HepG2 (cell line): ENCODE measurements around the gene BLOC1S2. TPM values are rescaled to one million over a fixed set of nuclear protein-coding genes. Genes with fewer than 3 reads are reported as not detected.

Experiments
- CBX5 ChIP-seq: sonication (generic); formaldehyde crosslinking; IDR thresholded peaks from 2 replicates; pipeline ENCODE4 v1.4.0; 2020; ENCODE audit warnings: missing genetic modification reagents, borderline replicate concordance
- CC2D1A ChIP-seq: sonication (generic); formaldehyde crosslinking; IDR thresholded peaks from 2 replicates; pipeline ENCODE4 v1.8.1; 2023; ENCODE audit warnings: mild to moderate bottlenecking, missing genetic modification reagents
- JDP2 ChIP-seq: sonication (generic); formaldehyde crosslinking; IDR thresholded peaks from 2 replicates; pipeline ENCODE4 v1.8.1; 2022; ENCODE audit warnings: missing genetic modification reagents, borderline replicate concordance
- MAFF ChIP-seq: IDR thresholded peaks from 2 replicates; pipeline ENCODE4 v1.6.1; 2011; ENCODE audit warnings: low read depth, low read length, improper control_type of control experiment
- MAZ ChIP-seq, 2 experiments: sonication (generic) in 1 of 2; formaldehyde crosslinking in 1 of 2; IDR thresholded peaks; 2 replicates each; pipeline versions ENCODE4 v1.5.0 to v1.6.1; 2012 to 2020; ENCODE audit warnings: low read depth in 2 of 2, mild to moderate bottlenecking in 2 of 2, borderline replicate concordance in 1 of 2, improper control_type of control experiment in 1 of 2, low read length in 1 of 2, missing genetic modification reagents in 1 of 2, moderate library complexity in 1 of 2
- MXI1 ChIP-seq: IDR thresholded peaks from 3 replicates; pipeline ENCODE4 v1.6.1; 2012; ENCODE audit warnings: low read depth, low read length, inconsistent platforms, borderline replicate concordance
- NR0B2 ChIP-seq: sonication (generic); formaldehyde crosslinking; IDR thresholded peaks from 2 replicates; pipeline ENCODE4 v1.4.0; 2020; ENCODE audit warnings: mild to moderate bottlenecking, missing genetic modification reagents
- SNAPC2 ChIP-seq: sonication (generic); formaldehyde crosslinking; IDR thresholded peaks from 2 replicates; pipeline ENCODE4 v1.8.1; 2022; ENCODE audit warnings: mild to moderate bottlenecking, missing genetic modification reagents
- TERF1 ChIP-seq: sonication (generic); formaldehyde crosslinking; IDR thresholded peaks from 2 replicates; pipeline ENCODE4 v1.8.0; 2022; ENCODE audit warnings: mild to moderate bottlenecking, missing genetic modification reagents, moderate library complexity
- ZNF18 ChIP-seq: sonication (generic); formaldehyde crosslinking; IDR thresholded peaks from 2 replicates; pipeline ENCODE4 v1.8.0; 2022; ENCODE audit warnings: mild to moderate bottlenecking, missing genetic modification reagents; ENCODE audit not compliant: insufficient replicate concordance
- ZNF337 ChIP-seq: sonication (generic); formaldehyde crosslinking; IDR thresholded peaks from 2 replicates; pipeline ENCODE4 v1.5.1; 2020; ENCODE audit warnings: missing genetic modification reagents, low read depth, mild to moderate bottlenecking, borderline replicate concordance
- ZNF451 ChIP-seq: sonication (generic); formaldehyde crosslinking; IDR thresholded peaks from 2 replicates; pipeline ENCODE4 v1.5.0; 2020; ENCODE audit warnings: mild to moderate bottlenecking, missing genetic modification reagents
- ZNF567 ChIP-seq: sonication (generic); formaldehyde crosslinking; IDR thresholded peaks from 2 replicates; pipeline ENCODE4 v1.8.1; 2023; ENCODE audit warnings: mild to moderate bottlenecking, missing genetic modification reagents, borderline replicate concordance
- ZNF891 ChIP-seq: sonication (generic); formaldehyde crosslinking; IDR thresholded peaks from 2 replicates; pipeline ENCODE4 v1.5.0; 2020; ENCODE audit warnings: mild to moderate bottlenecking, missing genetic modification reagents
- polyA plus RNA-seq, 8 experiments: library from polyadenylated mRNA; depleted of rRNA in 3 of 8; stranded (reverse) in 7 of 8; unstranded in 1 of 8; fragments of >200 nt; fragmentation: Illumina TruSeq in 4 of 8; extraction: Trizol in 4 of 8; gene quantifications; 2 replicates each; pipeline versions ENCODE4 v1.2.1 to v1.2.3, GENCODE V29; 2011 to 2016; ENCODE audit warnings: low read depth in 4 of 8, missing spikeins in 1 of 8, mixed read lengths in 1 of 8; ENCODE audit not compliant: insufficient read depth in 1 of 8
- total RNA-seq, 5 experiments: library from RNA; depleted of rRNA; stranded (reverse); fragments of >200 nt; fragmentation: Illumina TruSeq; extraction: Trizol; gene quantifications; 2 replicates each; pipeline ENCODE4 v1.2.3, GENCODE V29; 2016; ENCODE audit warnings: low read depth in 1 of 5
- TF ChIP-seq, protein P1 (sequence below): sonication (generic); formaldehyde crosslinking; conservative IDR thresholded peaks from 2 replicates; pipeline ENCODE4 v1.8.0; 2022; ENCODE audit warnings: low read depth, missing genetic modification reagents
- TF ChIP-seq, protein P2 (sequence below): sonication (generic); formaldehyde crosslinking; IDR thresholded peaks from 2 replicates; pipeline ENCODE4 v1.5.0; 2020; ENCODE audit warnings: mild to moderate bottlenecking, missing genetic modification reagents
- TF ChIP-seq, protein P3 (sequence below): sonication (generic); formaldehyde crosslinking; IDR thresholded peaks from 2 replicates; pipeline ENCODE4 v1.5.0; 2020; ENCODE audit warnings: missing genetic modification reagents, mild to moderate bottlenecking, borderline replicate concordance

BLOC1S2 gene
- total and polyA plus RNA-seq, 2 of the 13 experiments (the other 11 are each of a cell fraction or from before 2014, with no cell fraction given): 22.3 to 64.4 TPM

DNA sequence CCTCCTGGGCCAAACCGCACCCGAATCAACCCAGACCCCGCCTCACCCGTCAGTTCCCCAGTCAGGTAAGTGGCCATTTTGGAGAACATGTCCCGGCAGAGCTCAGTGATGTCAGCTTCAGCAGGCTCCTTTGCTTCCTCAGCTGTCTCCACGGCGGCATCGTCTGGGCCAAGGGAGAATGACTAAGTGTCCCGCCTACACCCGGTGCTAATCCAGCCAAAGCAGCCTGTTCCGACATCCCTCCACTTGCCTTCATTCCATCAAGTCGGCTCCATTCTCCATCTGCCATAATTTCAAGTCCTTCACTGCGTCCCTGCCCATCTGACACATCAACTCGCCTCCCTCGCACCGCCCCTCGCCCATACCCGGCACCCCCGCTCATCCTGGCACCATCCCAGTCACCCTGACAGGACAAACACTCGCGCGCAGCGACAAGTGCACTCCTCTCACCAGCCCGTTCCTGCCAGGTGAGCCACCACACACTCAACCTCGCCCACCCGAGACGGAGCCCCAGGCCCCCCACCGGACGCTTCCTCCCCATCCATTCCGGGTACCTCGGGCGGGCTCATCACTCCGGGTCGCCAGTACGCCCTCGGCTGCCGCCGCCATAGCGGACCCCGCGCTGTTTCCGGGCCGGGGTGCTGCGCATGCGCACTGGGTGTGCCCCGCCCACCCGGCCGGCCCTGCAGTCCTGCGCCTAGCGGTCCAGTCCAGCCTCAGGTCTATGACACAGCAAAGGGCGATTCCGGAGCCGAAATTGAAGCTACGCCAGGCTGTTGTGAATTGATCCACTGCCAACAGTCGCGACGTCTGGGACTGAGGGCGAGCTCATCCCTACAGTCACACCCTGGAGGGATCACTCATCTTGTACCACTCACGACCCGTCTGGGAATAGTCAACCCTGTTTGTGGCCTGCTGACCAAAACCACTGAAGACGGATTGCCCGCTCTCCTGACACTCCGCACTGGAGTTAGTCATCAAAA, at the start of gene BLOC1S2 (continued):
- TF ChIP-seq, protein P1, sequence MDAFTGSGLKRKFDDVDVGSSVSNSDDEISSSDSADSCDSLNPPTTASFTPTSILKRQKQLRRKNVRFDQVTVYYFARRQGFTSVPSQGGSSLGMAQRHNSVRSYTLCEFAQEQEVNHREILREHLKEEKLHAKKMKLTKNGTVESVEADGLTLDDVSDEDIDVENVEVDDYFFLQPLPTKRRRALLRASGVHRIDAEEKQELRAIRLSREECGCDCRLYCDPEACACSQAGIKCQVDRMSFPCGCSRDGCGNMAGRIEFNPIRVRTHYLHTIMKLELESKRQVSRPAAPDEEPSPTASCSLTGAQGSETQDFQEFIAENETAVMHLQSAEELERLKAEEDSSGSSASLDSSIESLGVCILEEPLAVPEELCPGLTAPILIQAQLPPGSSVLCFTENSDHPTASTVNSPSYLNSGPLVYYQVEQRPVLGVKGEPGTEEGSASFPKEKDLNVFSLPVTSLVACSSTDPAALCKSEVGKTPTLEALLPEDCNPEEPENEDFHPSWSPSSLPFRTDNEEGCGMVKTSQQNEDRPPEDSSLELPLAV (CRISPR knock-in tag): no peak
- TF ChIP-seq ZNF18 (CRISPR knock-in tag) (peak; percentile 70), SNAPC2 (no peak), MAFF (no peak), NR0B2 (CRISPR knock-in tag) (peak; percentile 64), ZNF337 (CRISPR knock-in tag) (no peak), CBX5 (CRISPR knock-in tag) (peak; percentile 78), ZNF891 (CRISPR knock-in tag) (peak; percentile 93), JDP2 (no peak), MAZ (IDR thresholded peaks at IDR 0.05; ENCODE audit: borderline replicate concordance, low read depth, low read length) (no peak), MAZ (CRISPR knock-in tag; IDR thresholded peaks at IDR 0.05; ENCODE audit: low read depth) (peak; percentile 94), CC2D1A (CRISPR knock-in tag) (no peak; the same call in 1 of the 2 replicates), TERF1 (CRISPR knock-in tag) (peak; percentile 65; the same call in 1 of the 2 replicates), ZNF451 (CRISPR knock-in tag) (no peak), ZNF567 (CRISPR knock-in tag) (peak; percentile 93), MXI1 (peak; percentile 22; the same call in 1 of the 3 replicates)
- TF ChIP-seq, protein P2, sequence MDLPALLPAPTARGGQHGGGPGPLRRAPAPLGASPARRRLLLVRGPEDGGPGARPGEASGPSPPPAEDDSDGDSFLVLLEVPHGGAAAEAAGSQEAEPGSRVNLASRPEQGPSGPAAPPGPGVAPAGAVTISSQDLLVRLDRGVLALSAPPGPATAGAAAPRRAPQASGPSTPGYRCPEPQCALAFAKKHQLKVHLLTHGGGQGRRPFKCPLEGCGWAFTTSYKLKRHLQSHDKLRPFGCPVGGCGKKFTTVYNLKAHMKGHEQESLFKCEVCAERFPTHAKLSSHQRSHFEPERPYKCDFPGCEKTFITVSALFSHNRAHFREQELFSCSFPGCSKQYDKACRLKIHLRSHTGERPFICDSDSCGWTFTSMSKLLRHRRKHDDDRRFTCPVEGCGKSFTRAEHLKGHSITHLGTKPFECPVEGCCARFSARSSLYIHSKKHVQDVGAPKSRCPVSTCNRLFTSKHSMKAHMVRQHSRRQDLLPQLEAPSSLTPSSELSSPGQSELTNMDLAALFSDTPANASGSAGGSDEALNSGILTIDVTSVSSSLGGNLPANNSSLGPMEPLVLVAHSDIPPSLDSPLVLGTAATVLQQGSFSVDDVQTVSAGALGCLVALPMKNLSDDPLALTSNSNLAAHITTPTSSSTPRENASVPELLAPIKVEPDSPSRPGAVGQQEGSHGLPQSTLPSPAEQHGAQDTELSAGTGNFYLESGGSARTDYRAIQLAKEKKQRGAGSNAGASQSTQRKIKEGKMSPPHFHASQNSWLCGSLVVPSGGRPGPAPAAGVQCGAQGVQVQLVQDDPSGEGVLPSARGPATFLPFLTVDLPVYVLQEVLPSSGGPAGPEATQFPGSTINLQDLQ (CRISPR knock-in tag): peak; percentile 55; the same call in 1 of the 2 replicates
- TF ChIP-seq, protein P3, sequence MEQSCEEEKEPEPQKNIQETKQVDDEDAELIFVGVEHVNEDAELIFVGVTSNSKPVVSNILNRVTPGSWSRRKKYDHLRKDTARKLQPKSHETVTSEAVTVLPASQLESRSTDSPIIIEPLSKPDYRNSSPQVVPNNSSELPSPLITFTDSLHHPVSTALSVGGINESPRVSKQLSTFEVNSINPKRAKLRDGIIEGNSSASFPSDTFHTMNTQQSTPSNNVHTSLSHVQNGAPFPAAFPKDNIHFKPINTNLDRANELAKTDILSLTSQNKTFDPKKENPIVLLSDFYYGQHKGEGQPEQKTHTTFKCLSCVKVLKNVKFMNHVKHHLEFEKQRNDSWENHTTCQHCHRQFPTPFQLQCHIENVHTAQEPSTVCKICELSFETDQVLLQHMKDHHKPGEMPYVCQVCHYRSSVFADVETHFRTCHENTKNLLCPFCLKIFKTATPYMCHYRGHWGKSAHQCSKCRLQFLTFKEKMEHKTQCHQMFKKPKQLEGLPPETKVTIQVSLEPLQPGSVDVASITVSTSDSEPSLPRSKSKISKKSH (CRISPR knock-in tag): peak; percentile 86; the same call in 1 of the 2 replicates
